ENCODE results near the gene GAREM1.

Gene GAREM1

GRCh38 chr18:32300914-32301313 is 169.8 kb downstream of the GAREM1 start:
- DNase-seq (ENCODE audit: low read depth): peak; percentile 93
- no peak overlapping the region for H3K4me3 ChIP-seq (ENCODE audit: control insufficient read depth, low read depth, low read length)

GRCh38 chr18:32299484-32299883 is 171.2 kb downstream of the GAREM1 start:
- no peak overlapping the region for H3K4me3 ChIP-seq (ENCODE audit: control insufficient read depth, low read depth, low read length)
- peak; percentile 33 for DNase-seq (ENCODE audit: low read depth)
- TF ChIP-seq CTCF (conservative IDR thresholded peaks at IDR 0.05; ENCODE audit: control insufficient read depth, insufficient read depth, low read depth, low read length): no peak

More at GRCh38 chr18:32300914-32301313, 169.8 kb downstream of the GAREM1 start:
- no peak for TF ChIP-seq CTCF (conservative IDR thresholded peaks at IDR 0.05; ENCODE audit: control insufficient read depth, insufficient read depth, low read depth, low read length)

GRCh38 chr18:32298171-32298667 is 172.5 kb downstream of the GAREM1 start:
- H3K4me3 ChIP-seq (ENCODE audit: control insufficient read depth, low read depth, low read length): no peak overlapping the region
- DNase-seq (ENCODE audit: low read depth): peak; percentile 63
- no peak for TF ChIP-seq CTCF (conservative IDR thresholded peaks at IDR 0.05; ENCODE audit: control insufficient read depth, insufficient read depth, low read depth, low read length)

- DNase-seq (ENCODE audit: low read depth): no peak
- TF ChIP-seq CTCF (conservative IDR thresholded peaks at IDR 0.05; ENCODE audit: control insufficient read depth, insufficient read depth, low read depth, low read length): no peak
- H3K4me3 ChIP-seq (ENCODE audit: control insufficient read depth, low read depth, low read length): no peak overlapping the region
Observed at GRCh38 chr18:32297579-32298170, 173.0 kb downstream of the GAREM1 start.

GRCh38 chr18:32296851-32297250 is 173.8 kb downstream of the GAREM1 start:
- DNase-seq (ENCODE audit: low read depth): no peak
- TF ChIP-seq CTCF (conservative IDR thresholded peaks at IDR 0.05; ENCODE audit: control insufficient read depth, insufficient read depth, low read depth, low read length): no peak
- no peak overlapping the region for H3K4me3 ChIP-seq (ENCODE audit: control insufficient read depth, low read depth, low read length)

GRCh38 chr18:32295604-32296003 is 175.1 kb downstream of the GAREM1 start:
- no peak for TF ChIP-seq CTCF (conservative IDR thresholded peaks at IDR 0.05; ENCODE audit: control insufficient read depth, insufficient read depth, low read depth, low read length)
- no peak for DNase-seq (ENCODE audit: low read depth)
- no peak overlapping the region for H3K4me3 ChIP-seq (ENCODE audit: control insufficient read depth, low read depth, low read length)

Measured in fibroblast of mammary gland (primary cell).